Activated CD4-positive, CD25-positive, alpha-beta regulatory T cell (primary cell): ENCODE results near the gene CABLES1.
A peak's percentile ranks its signal among the peaks of the same experiment; 100 is the strongest.

ENCODE experiments used
- DNase-seq, 4 experiments: peaks; one replicate each; lab custom pipeline; 2025; lab: John Stamatoyannopoulos, UW

Gene CABLES1

DNA sequence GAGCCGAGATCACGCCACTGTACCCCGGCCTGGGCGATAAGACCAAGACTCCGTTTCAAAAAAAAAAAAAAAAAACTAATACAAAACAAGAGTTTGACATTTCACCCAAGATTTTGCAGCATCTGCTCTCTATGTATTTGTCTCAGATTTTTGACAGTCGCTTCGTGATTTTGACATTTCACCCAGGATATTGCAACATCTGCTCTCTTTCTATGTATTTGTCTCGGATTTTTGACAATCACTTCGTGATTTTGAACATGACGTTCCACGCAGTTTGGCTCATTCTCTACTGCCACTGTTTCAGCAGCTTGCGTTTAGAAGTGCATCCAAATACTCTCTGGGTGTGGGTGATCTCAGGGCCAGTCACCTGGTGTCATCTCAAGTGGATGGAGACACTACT, 108.5 kb downstream of the CABLES1 start:
- DNase-seq: no peak

- no peak for DNase-seq
Measured at GRCh38 chr18:23244401-23244800, 109.1 kb downstream of the CABLES1 start.

- DNase-seq: no peak
Measured at GRCh38 chr18:23245461-23245860, 110.2 kb downstream of the CABLES1 start.

- no peak for DNase-seq
Measured at GRCh38 chr18:23247331-23247730, 112.0 kb downstream of the CABLES1 start.

DNA sequence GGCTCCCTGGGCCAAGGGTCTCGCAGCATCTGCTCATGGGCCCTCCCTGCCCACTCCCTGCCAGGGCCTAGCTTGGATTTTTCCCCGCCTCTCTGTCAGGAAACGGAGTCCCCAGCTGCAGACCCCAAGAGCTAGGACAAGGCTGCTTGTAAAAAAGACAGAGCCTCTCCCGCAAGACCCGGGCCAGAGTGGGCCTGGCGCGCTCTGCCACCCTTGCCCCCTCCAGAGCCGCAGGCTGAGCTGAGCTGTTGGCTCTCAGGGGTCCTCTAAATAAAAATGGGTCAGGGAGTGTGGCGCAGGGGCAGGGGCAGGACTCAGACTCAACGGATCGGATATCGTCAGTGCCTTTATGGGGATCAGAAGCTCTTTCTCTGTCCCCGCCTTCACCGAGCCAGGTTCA, 112.6 kb downstream of the CABLES1 start:
- no peak for DNase-seq

DNA sequence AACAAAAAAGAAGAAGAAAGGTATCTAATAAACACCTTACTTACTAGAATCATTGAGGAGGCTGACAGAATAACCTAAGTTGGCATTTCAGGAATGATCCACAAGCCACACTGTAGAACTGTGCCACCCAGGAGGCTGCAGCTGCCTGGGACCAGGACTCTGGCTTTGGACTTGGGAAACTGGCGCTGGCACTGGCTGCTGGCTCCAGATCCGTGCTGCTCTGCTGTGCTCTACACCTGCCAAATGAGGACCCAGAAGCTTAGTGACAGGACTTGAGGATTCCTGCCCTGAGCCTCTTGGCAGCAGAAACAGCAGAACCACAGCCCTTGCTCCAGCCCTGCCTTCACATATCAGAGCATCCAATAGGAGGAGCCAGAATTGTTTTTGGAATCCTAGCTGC, 113.5 kb downstream of the CABLES1 start:
- DNase-seq: no peak

DNA sequence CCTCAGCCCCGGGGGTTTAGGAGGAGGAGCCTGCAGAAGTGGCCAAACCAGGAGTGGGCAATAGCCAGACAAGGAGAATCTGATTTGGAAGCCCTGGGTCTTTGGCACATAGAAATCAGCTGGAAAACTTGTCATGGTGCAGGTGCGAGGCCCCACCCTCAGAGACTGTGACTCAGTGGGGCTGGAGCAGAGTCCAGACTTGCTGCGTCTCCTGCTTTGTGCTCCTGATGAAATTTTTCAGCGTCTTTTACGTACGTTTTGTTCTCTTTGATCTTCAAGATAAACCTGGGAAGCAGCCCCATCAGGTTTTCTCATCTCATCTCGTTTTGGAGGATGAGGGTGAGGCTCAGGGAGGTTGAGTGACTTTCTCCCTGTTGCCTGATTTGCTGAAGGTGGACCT, 114.1 kb downstream of the CABLES1 start:
- DNase-seq: no peak

- DNase-seq: no peak
Measured at GRCh38 chr18:23250893-23251656, 115.8 kb downstream of the CABLES1 start.

DNA sequence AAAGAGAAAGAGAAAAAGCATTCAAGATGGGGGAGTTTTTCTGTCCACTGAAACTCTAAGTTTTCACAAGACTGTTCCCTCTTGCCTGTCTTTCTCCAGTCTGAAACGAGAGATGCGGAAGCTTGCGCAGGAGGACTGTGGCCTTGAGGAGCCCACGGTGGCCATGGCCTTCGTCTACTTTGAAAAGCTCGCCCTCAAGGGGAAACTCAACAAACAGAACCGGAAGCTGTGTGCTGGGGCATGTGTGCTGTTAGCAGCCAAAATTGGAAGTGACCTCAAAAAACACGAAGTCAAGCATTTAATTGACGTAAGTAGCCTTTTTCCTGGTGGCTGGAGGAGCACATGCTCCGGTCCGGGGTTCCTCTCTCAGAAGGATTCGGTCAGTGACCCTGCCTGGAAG, 118.3 kb downstream of the CABLES1 start:
- no peak for DNase-seq

- no peak for DNase-seq
Measured at GRCh38 chr18:23257137-23257536, 121.9 kb downstream of the CABLES1 start.

- no peak for DNase-seq
Measured at GRCh38 chr18:23257686-23258565, 122.6 kb downstream of the CABLES1 start.

- DNase-seq: no peak
Measured at GRCh38 chr18:23258566-23259469, 123.5 kb downstream of the CABLES1 start.

- DNase-seq: peak in 1 of 4 experiments; percentile 2
Measured at GRCh38 chr18:23259701-23260681, 124.7 kb downstream of the CABLES1 start.

DNA sequence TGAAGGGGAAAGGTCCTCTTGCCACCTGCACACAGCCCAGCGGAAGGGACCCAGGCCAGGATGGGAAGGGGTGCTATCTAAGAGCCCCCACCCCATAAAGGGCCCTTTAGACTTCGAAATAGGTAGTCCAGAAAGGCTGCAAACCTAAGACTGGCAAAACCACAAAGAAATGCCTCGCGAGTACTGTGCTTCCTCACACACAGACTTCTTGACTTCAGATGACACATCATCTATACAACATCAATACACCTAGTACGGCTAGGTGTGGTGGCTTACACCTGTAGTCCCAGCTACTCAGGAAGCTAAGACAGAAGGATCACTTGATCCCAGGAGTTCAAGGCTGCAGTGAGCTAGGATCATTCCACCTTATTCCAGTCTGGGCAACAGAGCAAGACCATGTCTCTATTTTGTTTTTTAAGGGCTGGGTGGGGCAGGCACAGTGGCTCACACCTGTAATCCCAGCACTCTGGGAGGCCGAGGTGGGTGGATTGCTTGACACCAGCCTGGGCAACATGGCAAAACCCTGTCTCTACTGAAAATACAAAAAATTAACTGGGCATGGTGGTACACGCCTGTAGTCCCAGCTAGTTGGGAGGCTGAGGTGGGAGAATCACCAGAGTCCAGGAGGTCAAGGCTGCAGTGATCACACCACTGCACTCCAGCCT, 125.8 kb downstream of the CABLES1 start:
- DNase-seq: no peak

GRCh38 chr18:23263551-23264235, 128.4 kb downstream of the CABLES1 start:
- DNase-seq: no peak

- no peak for DNase-seq
Measured at GRCh38 chr18:23265682-23266399, 130.6 kb downstream of the CABLES1 start.

- DNase-seq: no peak
Measured at GRCh38 chr18:23266717-23267446, 131.6 kb downstream of the CABLES1 start.

- no peak for DNase-seq
Measured at GRCh38 chr18:23267447-23267776, 132.1 kb downstream of the CABLES1 start.

DNA sequence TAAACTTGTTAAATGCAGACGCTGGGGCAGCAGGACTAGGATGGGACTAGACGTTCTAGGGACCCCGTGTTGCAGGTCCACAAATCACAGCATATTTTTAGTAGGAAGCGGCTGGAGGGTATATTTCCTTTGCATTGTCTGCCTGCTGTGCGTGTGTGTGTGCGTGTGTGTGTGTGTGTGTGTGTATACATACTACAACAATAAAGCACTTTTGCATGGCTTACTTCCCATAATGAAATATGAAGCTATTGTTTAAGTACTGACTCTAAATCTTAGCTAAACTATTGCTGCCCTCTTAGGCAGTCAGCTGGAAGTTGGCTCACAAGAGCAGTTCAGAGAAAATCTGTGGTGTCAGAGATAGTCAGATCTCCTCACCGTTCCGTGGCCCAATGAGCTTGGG, 133.4 kb downstream of the CABLES1 start:
- no peak for DNase-seq
